ENCODE measurements around the gene LONP2.
"Not testable (repeated sequence)": the region's sequence is repeated elsewhere in the genome, so short reads cannot be mapped to it uniquely, and the experiment has no call there.

LONP2 gene

DNA sequence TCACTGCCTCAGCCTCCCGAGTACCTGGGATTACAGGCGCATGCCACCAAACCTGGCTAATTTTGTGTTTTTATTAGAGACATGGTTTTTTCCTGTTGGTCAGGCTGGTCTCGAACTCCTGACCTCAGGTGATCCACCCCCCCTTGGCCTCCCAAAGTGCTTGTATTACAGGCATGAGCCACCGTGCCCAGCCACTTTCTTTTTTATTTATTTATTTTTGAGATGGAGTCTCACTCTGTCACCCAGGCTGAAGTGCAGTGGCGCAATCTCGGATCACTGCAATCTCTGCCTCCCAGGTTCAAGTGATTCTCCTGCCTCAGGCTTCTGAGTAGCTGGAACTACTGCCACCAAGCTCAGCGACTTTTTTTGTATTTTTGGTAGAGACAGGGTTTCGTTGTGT is 158.4 kb downstream of the LONP2 start:
- DNase-seq (ENCODE audit: low spot score) = not testable (repeated sequence)

- DNase-seq (ENCODE audit: low spot score) = no peak
Measured at GRCh38 chr16:48405153-48405552, 161.1 kb downstream of the LONP2 start.

DNA sequence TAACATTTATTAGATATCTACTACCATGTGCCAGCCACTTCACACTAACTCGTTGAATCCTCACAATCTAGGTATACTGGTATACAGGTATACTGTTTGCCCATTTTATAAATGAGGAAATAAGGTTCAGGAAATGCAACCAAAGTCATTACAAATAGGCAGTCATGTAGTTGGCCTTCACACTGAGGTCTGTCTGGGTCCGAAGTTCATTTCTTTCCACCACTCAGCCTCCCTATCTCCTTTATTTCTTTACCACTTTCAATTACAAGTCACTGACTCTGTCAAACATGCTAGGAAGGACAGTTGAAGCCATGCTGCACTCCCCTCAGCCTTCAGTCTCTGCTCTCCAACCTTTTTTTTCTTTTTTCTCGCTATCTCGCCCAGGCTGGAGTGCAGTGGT is 161.8 kb downstream of the LONP2 start:
- DNase-seq (ENCODE audit: low spot score) = peak; percentile 51
